CD4-positive, CD25-positive, alpha-beta regulatory T cell (primary cell): Measurements from ENCODE around the gene MAFB. TPM values are rescaled to one million over a fixed set of nuclear protein-coding genes. Genes with fewer than 3 reads are reported as not detected.

ENCODE experiments used
- ATAC-seq, 2 donors: fragments of 150-1000 bp; cut with Tn5 transposase; one replicate each; pipeline ENCODE4 v1.10.0; 2021; ENCODE audit warnings: low read depth in 2 of 2, moderate number of reproducible peaks in 2 of 2, moderate library complexity in 1 of 2
- DNase-seq, 3 donors: peaks; one replicate each; pipeline versions ENCODE4 v3.0.0 to v3.0.0-alpha.2; 2012 to 2022; ENCODE audit warnings: mixed read lengths in 1 of 3
- H3K27ac ChIP-seq: one replicate; pipeline ENCODE4 v1.7.0; 2013; ENCODE audit warnings: mild to moderate bottlenecking, low read length; ENCODE audit not compliant: insufficient read depth, poor library complexity, severe bottlenecking
- H3K27me3 ChIP-seq: one replicate; pipeline ENCODE4 v1.7.0; 2013; ENCODE audit warnings: low read length; ENCODE audit not compliant: control insufficient read depth, insufficient read depth
- H3K36me3 ChIP-seq: one replicate; pipeline ENCODE4 v1.7.0; 2013; ENCODE audit warnings: mild to moderate bottlenecking, low read length, moderate library complexity; ENCODE audit not compliant: control insufficient read depth, insufficient read depth
- H3K4me1 ChIP-seq: 2 replicates; pipeline ENCODE4 v1.7.0; 2013; ENCODE audit warnings: mild to moderate bottlenecking, low read length; ENCODE audit not compliant: insufficient read depth, control insufficient read depth, poor library complexity, severe bottlenecking
- H3K4me3 ChIP-seq: one replicate; pipeline ENCODE4 v1.7.0; 2013; ENCODE audit warnings: low read depth, mild to moderate bottlenecking, low read length, moderate library complexity
- H3K9me3 ChIP-seq, 2 experiments: 1 replicate in 1 of 2; 2 replicates in 1 of 2; pipeline ENCODE4 v1.7.0; 2013; ENCODE audit warnings: low read length in 2 of 2, mild to moderate bottlenecking in 1 of 2, moderate library complexity in 1 of 2; ENCODE audit not compliant: control insufficient read depth in 2 of 2
- H3K27ac Mint-ChIP-seq, 3 donors: one replicate each; pipeline ENCODE4 v1.8.0; 2020 to 2022; ENCODE audit warnings: mild to moderate bottlenecking in 3 of 3, mixed read lengths in 3 of 3, moderate library complexity in 2 of 3
- H3K27me3 Mint-ChIP-seq: one replicate; pipeline ENCODE4 v1.8.0; 2022; ENCODE audit warnings: mild to moderate bottlenecking, mixed read lengths
- H3K36me3 Mint-ChIP-seq: one replicate; pipeline ENCODE4 v1.8.0; 2020; ENCODE audit warnings: mixed read lengths
- H3K4me1 Mint-ChIP-seq, 4 donors: one replicate each; pipeline ENCODE4 v1.8.0; 2020 to 2022; ENCODE audit warnings: mixed read lengths in 4 of 4, mild to moderate bottlenecking in 1 of 4
- H3K4me3 Mint-ChIP-seq, 4 donors: one replicate each; pipeline ENCODE4 v1.8.0; 2020 to 2022; ENCODE audit warnings: mild to moderate bottlenecking in 4 of 4, mixed read lengths in 4 of 4, moderate library complexity in 3 of 4
- H3K9me3 Mint-ChIP-seq, 7 donors: one replicate each; pipeline ENCODE4 v1.8.0; 2020 to 2022; ENCODE audit warnings: mixed read lengths in 7 of 7, mild to moderate bottlenecking in 3 of 7, moderate library complexity in 2 of 7
- polyA plus RNA-seq, 4 donors: library from polyadenylated mRNA; unstranded; fragments of 300-500 nt; fragmentation: Illumina TruSeq; gene quantifications; one replicate each; pipeline ENCODE4 v1.2.3, GENCODE V29; 2021
- total RNA-seq: library from RNA; stranded (reverse); gene quantifications from one replicate; pipeline ENCODE4 v1.2.3, GENCODE V29; 2022

The MAFB gene
- total and polyA plus RNA-seq, 5 donors from 2014 or later, result 0.06 TPM; not detected in 4

GRCh38 chr20:40663304-40663790 lies 25.7 kb downstream of the MAFB start:
- H3K4me3 ChIP-seq, result no peak overlapping the region
- Mint-ChIP-seq H3K9me3 (no peaks in the 10 kb centered on the region), H3K4me1 (no peaks in the 10 kb centered on the region), H3K27me3 (peaks cover 4% of the 10 kb centered on the region), H3K27ac (no peak overlapping the region), H3K36me3 (no peaks in the 10 kb centered on the region), H3K4me3 (no peak overlapping the region)
- ATAC-seq (no peak), DNase-seq (no peak)
- no peaks in the 10 kb centered on the region for H3K4me1 ChIP-seq
- H3K9me3 ChIP-seq, result no peaks in the 10 kb centered on the region
- no peak overlapping the region for H3K27ac ChIP-seq
- no peaks in the 10 kb centered on the region for H3K36me3 ChIP-seq
- H3K27me3 ChIP-seq, result no peaks in the 10 kb centered on the region

GRCh38 chr20:40659567-40659966 lies 29.5 kb downstream of the MAFB start:
- Mint-ChIP-seq H3K27ac (no peak overlapping the region), H3K4me3 (no peak overlapping the region), H3K36me3 (no peaks in the 10 kb centered on the region), H3K9me3 (no peaks in the 10 kb centered on the region), H3K4me1 (no peaks in the 10 kb centered on the region), H3K27me3 (no peaks in the 10 kb centered on the region)
- Histone ChIP-seq H3K27ac (no peak overlapping the region), H3K36me3 (no peaks in the 10 kb centered on the region), H3K4me3 (no peak overlapping the region), H3K4me1 (no peaks in the 10 kb centered on the region), H3K27me3 (no peaks in the 10 kb centered on the region), H3K9me3 (no peaks in the 10 kb centered on the region)
- DNase-seq, result no peak
- no peak for ATAC-seq

- no peaks in the 10 kb centered on the region for H3K9me3 Mint-ChIP-seq
- Histone ChIP-seq H3K27me3 (no peaks in the 10 kb centered on the region), H3K36me3 (no peaks in the 10 kb centered on the region), H3K4me3 (no peak overlapping the region), H3K9me3 (no peaks in the 10 kb centered on the region), H3K27ac (no peak overlapping the region), H3K4me1 (no peaks in the 10 kb centered on the region)
- no peaks in the 10 kb centered on the region for H3K4me1 Mint-ChIP-seq
- no peak overlapping the region for H3K27ac Mint-ChIP-seq
- H3K27me3 Mint-ChIP-seq, result no peaks in the 10 kb centered on the region
- no peaks in the 10 kb centered on the region for H3K36me3 Mint-ChIP-seq
- no peak for DNase-seq
- ATAC-seq, result no peak
- H3K4me3 Mint-ChIP-seq, result no peak overlapping the region
Measured at GRCh38 chr20:40658509-40658908, 30.5 kb downstream of the MAFB start.

GRCh38 chr20:40657526-40657925 lies 31.5 kb downstream of the MAFB start:
- Histone ChIP-seq H3K27me3 (no peaks in the 10 kb centered on the region), H3K9me3 (no peaks in the 10 kb centered on the region), H3K27ac (no peak overlapping the region), H3K4me1 (no peaks in the 10 kb centered on the region), H3K36me3 (no peaks in the 10 kb centered on the region), H3K4me3 (no peak overlapping the region)
- Mint-ChIP-seq H3K4me1 (no peaks in the 10 kb centered on the region), H3K27me3 (no peaks in the 10 kb centered on the region), H3K4me3 (no peak overlapping the region), H3K27ac (no peak overlapping the region), H3K36me3 (no peaks in the 10 kb centered on the region), H3K9me3 (peaks cover 0 to 2% (median 0%) of the 10 kb centered on the region in 7 donors)
- DNase-seq (no peak), ATAC-seq (no peak)

GRCh38 chr20:40655451-40655850 lies 33.6 kb downstream of the MAFB start:
- Histone ChIP-seq H3K4me1 (no peaks in the 10 kb centered on the region), H3K27me3 (no peaks in the 10 kb centered on the region), H3K9me3 (no peaks in the 10 kb centered on the region), H3K4me3 (no peak overlapping the region), H3K36me3 (no peaks in the 10 kb centered on the region), H3K27ac (no peak overlapping the region)
- Mint-ChIP-seq H3K27me3 (no peaks in the 10 kb centered on the region), H3K4me3 (no peak overlapping the region), H3K4me1 (no peaks in the 10 kb centered on the region), H3K27ac (no peak overlapping the region), H3K9me3 (peaks cover 0 to 2% (median 0%) of the 10 kb centered on the region in 7 donors), H3K36me3 (no peaks in the 10 kb centered on the region)
- DNase-seq (no peak), ATAC-seq (no peak)

GRCh38 chr20:40654876-40655275 lies 34.2 kb downstream of the MAFB start:
- no peak overlapping the region for H3K4me3 ChIP-seq
- Mint-ChIP-seq H3K36me3 (no peaks in the 10 kb centered on the region), H3K4me1 (no peaks in the 10 kb centered on the region), H3K27ac (no peak overlapping the region), H3K27me3 (no peaks in the 10 kb centered on the region), H3K9me3 (peaks cover 0 to 2% (median 0%) of the 10 kb centered on the region in 7 donors), H3K4me3 (no peak overlapping the region)
- no peaks in the 10 kb centered on the region for H3K4me1 ChIP-seq
- no peaks in the 10 kb centered on the region for H3K27me3 ChIP-seq
- no peak for ATAC-seq
- no peak overlapping the region for H3K27ac ChIP-seq
- DNase-seq, result no peak
- H3K9me3 ChIP-seq, result no peaks in the 10 kb centered on the region
- no peaks in the 10 kb centered on the region for H3K36me3 ChIP-seq

- DNase-seq (no peak), ATAC-seq (no peak)
- no peaks in the 10 kb centered on the region for H3K9me3 ChIP-seq
- no peak overlapping the region for H3K4me3 ChIP-seq
- Mint-ChIP-seq H3K36me3 (no peaks in the 10 kb centered on the region), H3K27me3 (peaks cover 5% of the 10 kb centered on the region), H3K4me1 (no peaks in the 10 kb centered on the region), H3K4me3 (no peak overlapping the region), H3K9me3 (peaks cover 0 to 2% (median 0%) of the 10 kb centered on the region in 7 donors), H3K27ac (no peak overlapping the region)
- no peaks in the 10 kb centered on the region for H3K27me3 ChIP-seq
- H3K4me1 ChIP-seq, result no peaks in the 10 kb centered on the region
- H3K27ac ChIP-seq, result no peak overlapping the region
- H3K36me3 ChIP-seq, result no peaks in the 10 kb centered on the region
Measured at GRCh38 chr20:40652441-40652987, 36.5 kb downstream of the MAFB start.

GRCh38 chr20:40651151-40651550 lies 37.9 kb downstream of the MAFB start:
- no peaks in the 10 kb centered on the region for H3K9me3 ChIP-seq
- Mint-ChIP-seq H3K36me3 (no peaks in the 10 kb centered on the region), H3K27ac (no peak overlapping the region), H3K4me3 (no peak overlapping the region), H3K9me3 (peaks cover 0 to 2% (median 0%) of the 10 kb centered on the region in 7 donors), H3K27me3 (peaks cover 5% of the 10 kb centered on the region), H3K4me1 (no peaks in the 10 kb centered on the region)
- ATAC-seq (no peak), DNase-seq (no peak)
- no peaks in the 10 kb centered on the region for H3K27me3 ChIP-seq
- H3K4me1 ChIP-seq, result no peaks in the 10 kb centered on the region
- no peak overlapping the region for H3K4me3 ChIP-seq
- H3K36me3 ChIP-seq, result no peaks in the 10 kb centered on the region
- H3K27ac ChIP-seq, result no peak overlapping the region
